GM19397 (cell line): ENCODE measurements around the gene TENM3.

Experiments
- ATAC-seq: cut with Tn5 transposase; IDR thresholded peaks from one replicate; pipeline ENCODE4 v1.9.1; 2021; ENCODE audit warnings: mild to moderate bottlenecking, moderate library complexity; ENCODE audit not compliant: unreplicated experiment

Gene TENM3

DNA sequence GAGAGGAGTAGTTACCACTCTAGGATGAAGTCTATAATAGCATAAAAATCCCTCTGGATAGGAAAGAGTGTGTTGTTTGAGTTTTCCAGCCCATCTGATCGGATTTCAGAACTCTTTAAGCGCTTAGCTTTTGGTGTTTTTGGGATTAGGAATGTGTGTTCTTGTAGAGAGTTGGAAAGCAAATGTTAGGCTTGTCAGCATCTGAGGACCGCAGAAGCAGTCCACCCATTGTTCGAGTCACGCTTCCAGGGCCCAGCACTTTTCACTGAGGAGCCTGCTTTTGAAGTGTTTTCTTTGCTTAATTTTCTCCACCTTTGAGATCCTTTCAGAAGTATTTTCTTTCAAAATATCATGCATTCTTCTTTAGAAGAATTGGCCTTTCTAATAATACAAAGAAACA is 306.2 kb downstream of the TENM3 start:
- ATAC-seq: no peak

DNA sequence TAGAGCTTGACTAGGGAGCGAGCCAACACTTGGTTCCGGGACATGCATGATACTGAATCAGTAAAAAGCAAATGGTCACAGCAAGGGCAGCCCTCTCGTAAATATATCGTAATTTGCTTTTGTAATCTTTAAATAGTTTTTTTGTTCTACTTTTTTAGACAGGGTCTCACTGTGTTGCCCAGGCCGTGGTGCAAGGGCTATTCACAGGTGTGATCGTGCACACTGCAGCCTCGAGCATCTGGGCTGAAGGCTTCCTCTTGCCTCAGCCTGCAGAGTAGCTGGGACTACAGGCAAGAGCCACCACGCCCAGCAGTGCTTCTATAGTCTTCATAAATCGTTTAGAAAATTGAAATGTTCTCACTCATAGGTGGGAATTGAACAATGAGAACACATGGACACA is 309.7 kb downstream of the TENM3 start:
- no peak for ATAC-seq

DNA sequence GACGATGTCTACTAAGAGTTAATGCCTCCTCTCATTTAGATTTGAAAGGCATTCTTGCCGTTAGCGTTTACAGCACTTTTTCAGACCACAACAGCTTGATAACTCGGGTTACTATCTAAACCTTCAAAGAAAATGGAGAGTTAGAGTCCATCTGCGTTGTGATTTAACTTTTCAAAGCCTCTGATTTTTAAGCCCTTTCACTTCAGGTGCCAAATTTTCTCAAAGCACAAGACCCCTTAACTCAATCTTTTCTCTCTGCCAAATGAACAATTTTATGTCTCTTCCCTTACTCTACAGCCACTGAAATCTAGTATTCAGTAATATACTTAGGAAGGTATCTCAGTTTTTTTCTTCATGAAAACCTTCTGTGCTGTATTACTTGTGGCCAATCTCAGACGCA is 310.5 kb downstream of the TENM3 start:
- no peak for ATAC-seq

DNA sequence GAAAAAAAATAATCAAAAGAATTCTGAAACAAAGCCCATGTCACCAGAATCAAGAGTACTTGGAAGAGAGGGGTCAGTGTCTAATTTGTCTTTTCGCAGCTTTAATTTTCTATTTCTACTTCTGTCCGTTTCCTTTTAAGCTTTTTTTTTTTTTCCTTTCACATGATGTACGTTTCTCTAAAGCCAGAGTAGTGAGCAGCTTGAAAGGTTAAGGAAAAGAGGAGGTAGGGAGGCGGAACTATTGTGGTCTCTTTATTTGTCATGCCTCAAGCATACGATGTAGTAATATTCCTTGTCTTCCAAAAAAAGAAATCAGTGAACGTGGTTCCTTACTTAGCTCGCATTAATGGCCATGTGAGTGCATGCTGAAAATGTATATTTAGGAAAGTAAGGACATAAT is 311.5 kb downstream of the TENM3 start:
- ATAC-seq: no peak

DNA sequence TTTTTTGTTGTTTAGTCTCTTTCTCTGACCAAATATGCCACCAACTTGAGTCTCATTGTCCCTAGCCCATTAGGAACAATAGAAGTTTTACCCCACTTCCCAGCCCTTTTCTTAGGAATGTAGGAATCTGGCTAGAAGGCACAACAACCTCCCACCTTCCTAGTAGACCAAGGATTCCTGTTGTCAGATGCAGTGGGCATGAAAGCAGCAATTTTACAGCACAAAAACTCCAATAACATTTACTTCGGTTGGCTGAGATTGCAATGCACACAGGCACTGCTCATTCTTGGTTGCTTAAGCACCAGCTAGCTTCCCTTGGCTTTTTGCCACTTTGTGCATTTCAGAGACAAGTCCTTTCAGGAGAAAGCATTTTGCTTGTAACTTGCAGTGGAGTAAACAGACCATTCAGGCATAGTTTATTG is 312.8 kb downstream of the TENM3 start:
- ATAC-seq: no peak

DNA sequence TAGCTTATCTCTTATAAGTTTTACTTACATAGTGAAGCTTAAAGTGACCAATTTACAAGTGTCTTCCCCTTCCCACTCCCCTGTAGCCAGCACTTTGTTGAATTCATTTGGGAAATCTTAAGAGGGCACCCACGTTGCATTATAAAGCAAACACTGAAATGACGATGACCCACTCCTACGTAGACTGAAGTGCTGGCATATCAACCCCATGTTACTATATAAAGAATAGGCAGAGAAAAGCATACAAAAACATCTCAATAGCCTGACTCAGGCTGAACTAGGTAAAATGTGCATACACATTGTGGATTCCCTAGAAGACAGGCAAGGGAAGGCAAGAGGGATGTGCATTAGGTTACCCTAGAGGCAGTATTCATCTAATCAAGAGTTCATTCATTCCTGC is 313.4 kb downstream of the TENM3 start:
- no peak for ATAC-seq

DNA sequence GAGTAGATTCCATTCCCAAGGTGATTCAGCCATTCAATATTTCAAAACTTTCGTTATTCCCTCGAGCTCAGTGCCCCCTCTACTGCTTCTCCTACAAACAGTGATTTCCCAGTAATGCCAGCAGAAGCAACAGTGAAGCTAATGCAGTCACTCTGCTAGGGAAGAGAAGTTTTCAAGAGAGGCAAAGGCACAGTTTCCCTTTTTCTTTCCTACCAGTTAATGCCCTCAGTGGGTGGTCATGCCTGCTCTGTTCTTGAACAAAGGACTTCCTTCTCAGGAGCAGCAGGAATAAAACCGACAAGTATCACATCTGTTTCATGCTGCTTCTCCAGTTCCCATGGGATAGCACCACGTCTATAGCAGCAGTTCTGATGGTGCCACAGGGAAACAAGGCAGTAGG is 317.2 kb downstream of the TENM3 start:
- ATAC-seq: no peak

DNA sequence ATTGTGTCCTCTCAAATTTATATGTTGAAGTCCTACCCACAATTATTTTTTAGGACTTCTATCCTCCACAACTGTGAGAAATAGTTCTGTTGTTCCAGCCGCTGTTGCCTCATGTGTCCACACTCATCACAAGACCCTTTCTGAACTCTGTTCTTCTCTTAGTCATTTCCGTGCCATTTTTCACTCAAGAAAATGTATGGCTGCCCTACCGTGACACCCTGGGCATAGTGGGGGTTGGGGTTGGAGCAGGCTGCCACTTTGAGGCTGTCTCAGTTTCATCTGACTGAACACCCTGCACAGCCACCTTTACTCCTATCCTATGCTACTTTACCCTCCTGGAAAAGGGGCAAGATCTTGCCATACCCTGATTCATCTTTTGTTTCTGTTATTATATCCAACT is 319.1 kb downstream of the TENM3 start:
- ATAC-seq: no peak

DNA sequence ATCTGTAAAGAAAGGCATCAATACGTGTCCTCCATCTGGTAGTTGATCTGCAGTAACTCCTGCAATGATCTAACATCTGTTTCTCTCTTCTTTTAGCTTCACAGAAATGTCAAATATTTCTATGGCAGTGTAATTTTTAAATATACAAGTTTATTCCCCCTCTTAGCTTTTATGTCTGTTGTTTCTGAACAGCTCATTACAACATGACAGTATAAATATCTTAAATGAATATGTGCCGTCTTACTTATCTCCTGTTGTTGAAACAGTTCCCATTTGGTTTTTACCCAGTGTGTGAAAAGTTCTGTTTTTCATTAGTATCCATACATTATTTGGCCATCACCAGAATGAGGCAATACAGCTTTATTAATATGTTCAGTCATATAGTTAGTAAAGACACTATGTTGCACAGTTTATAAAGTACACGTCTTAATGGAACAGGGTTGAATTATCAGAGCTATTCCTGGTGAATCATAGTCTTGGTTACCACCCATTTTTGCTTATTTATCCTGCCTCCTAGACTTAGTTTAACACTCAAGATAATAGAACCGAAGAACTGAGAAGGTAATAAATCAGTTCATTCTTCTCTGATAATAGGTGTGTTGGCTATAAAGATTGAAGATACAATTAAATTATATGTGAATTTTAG is 321.6 kb downstream of the TENM3 start:
- ATAC-seq: no peak

DNA sequence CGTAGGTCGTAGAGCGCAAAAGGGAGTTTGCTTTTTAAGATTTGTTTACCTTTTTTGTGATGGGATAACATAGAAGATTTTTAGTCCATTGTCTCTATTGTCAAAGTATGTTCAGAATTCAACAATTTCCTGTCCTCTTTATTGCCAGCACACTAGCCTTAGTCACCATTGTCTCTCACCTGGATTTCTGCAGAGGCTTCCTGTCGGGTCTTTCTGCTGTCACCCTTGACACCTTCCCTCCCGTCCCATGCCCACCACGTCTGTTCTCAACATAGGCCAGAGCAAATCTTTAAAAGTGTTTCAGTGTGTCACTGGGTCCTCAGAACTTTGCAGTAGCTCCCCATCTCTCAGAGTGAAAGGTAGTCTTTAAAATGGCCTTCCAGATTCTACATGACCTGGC is 323.9 kb downstream of the TENM3 start:
- ATAC-seq: no peak

DNA sequence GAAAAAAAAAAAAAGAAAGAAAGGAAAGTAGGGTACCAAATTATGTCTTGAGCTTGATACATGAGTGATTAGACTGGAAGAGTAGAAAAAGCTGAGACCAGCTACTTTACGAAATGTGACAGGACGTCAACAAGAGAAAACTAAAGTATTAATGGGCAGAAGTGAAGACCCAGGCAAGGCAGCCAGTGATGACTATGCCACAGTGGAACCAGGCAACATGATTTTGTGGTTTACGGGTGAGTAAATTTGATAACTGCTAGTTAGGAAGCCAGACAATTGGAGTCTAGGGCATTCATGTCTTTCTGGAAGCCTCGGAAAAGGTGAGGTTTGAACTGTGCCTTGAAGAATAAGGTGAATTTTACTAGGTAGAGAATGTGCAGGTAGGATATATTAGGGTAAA is 326.4 kb downstream of the TENM3 start:
- no peak for ATAC-seq

DNA sequence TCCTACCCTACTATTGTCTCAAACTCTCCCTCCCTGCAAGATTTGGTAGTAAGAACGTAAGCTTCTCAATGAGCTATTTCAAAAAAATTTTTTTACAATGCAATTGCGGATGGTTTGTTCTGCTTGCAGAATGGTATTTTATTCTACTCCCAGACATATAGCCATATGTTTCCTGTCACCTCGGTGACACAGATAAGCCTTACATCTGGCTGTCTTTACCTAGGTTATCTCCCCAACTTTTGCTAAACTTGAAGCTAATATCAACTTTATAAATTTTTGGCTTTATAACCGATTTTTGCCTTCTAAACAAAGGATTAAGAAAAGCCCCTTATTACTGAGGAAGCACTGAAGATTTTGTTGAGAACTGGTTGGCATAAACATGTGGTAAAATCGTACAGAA is 331.5 kb downstream of the TENM3 start:
- ATAC-seq: no peak

DNA sequence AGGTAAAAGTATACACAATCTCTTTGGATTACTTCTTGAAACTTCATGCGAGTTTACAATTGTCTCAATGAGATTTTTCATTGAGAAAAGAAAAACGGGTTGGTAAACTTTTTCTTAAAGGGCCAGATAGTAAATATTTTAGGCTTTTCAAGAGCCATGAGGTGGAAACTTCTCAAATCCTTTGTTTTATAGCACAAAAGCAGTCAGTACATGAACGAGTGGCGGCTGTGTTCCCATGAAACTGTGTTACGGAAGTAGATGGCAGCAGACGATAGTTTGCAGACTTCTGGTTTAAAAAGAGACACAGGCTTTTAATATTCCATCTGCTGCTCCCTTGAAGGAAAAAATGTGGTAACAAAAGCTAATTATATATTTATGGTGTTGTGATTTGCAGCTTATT is 332.0 kb downstream of the TENM3 start:
- no peak for ATAC-seq

DNA sequence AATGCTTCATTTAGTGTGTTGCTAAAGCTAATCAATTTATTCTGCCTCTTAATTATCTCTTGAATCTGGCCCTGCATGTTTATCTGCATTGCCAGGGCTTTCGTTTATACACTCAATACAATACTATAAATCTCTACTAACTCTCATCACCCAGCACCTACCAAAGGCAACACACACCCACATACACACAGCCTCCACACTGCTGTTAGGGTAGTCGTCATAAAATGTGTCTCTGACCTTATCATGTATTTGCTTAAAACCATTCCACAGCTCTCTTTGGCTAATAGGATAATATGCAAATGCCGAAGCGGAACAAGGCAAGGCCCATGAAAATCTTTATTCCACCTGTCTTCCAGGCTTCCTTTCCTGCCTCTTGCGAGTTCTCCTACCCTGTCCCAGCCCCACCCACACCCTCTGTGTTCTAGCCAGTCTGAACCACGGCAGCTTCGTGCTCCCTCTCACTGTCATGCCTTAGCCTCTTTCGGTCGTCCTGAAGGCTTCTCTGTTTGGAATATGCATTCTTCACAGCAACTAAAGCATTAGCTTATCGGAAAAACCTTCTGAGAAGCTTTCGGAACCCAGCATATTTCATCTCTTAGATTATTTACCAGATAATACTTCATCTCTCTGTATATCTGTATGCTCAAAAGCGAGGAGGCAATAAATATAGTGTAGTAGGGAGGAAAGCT is 333.5 kb downstream of the TENM3 start:
- ATAC-seq: no peak

DNA sequence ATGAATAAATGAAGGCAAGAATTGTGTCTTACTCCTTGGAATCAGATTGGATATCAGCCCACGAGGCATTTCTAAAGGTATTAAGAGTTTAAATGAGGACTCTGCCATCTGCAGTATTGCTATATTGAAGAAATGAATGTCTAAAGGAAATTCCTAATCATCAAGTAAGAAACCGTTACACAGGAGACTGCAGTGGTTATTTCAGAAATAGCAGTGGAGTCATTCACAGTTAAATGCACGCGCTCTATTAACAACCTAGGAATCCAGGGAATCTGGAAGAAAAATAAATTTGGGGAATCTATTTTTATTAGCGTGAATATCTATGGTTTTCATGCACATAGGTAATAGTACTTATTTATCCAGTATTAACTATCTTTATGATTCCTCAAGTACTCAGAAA is 334.2 kb downstream of the TENM3 start:
- ATAC-seq: no peak

DNA sequence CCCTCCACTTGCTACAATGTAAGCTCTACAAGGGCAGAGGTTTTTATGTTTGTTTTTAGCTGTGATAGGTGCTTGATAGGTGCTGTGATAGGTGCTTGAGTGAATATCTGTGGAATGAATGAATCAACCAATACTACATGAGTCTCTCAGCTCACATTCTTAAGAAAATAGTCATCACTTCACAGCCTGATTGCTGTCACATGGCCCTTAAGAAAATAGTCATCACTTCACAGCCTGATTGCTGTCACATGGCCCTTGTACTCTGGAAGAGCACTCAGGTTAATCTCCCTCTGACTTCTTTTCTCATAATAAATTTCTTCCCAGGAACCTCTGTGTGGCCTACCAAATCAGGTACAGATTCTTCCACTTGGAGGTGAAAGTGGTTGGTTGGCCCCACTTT is 335.2 kb downstream of the TENM3 start:
- no peak for ATAC-seq

DNA sequence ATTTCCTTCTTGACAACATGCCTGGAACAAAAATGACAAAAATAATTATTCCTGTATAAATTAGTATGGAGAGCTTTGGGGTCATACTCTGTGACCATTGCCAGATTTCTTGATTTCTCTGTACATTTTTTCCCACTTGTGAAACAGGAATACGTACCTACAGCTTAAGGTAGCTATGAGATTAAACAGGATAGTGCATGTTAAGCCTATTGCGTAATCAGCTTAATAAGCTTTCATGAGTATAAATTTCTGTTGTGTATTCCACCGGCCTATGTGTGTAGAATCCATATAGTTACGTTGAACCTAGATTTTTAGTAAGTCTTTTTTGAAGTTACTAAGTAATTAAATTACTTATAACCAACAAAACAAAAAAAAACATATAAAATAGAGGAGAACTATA is 339.0 kb downstream of the TENM3 start:
- no peak for ATAC-seq

DNA sequence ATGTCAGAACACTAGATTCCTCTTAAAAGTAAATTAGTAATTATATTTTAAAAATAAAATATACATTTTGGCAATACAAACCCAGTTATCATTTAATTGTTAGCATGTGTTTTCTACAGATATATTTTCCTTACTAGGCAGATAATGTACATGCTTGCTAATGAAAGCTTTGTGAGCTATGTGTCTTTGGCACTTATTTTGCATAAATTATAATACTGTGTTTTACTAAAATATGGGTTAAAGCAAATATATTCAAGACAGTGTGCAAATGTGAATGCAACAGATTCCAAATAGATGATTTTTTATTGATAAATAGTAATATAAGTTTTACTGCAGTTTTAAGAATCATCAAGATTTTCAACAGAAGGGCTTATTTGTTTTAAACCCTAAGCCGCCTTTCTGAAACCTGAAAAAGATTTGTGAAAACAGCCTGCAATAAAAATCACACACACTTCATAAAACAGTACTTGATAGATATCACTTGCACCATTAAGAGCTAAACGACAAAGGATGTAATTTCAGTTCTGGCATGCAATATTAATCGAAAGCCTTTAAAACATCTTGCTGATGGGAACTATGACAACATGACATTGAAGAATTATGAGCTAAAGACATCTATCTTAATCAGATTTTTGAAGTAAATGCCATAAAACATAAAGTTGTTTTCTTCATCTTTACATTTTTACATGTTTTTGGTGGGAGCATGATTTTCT is 340.7 kb downstream of the TENM3 start:
- no peak for ATAC-seq

DNA sequence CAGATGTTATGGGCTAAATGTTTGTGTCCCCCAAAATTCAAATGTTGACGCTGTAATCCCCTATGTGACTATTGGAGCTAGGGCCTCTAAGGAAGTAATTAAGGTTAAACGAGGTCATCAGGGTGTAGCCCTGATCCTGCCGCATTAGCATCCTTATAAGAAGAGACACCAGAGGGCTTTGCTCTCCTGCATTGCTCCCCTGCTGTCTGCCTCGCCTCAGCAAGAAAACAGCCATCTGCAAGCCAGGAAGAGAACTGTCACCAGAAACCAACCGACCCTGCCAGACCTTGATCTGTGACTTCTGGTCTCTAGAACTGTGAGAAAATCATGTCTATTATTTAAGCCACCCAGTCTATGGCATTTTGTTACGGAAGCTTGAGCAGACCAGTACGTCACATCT is 342.1 kb downstream of the TENM3 start:
- no peak for ATAC-seq

DNA sequence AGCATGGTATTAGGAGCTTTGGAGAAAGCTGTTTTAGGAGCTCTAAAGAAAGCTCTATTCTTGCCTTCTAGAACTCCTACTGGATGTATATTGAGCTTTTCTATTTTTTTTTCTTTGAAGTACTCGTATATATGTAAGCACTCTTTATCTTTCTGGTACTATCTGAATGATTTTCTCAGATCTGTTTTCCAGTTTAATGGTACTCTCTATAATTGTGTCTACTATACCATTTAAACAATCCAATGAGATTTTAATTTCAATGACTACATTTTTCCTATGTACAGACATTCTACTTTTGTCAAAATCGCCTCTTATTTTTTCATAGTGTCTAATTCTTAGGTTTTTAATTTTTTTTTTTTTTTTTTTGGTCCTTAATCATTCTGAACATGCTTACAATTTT is 345.9 kb downstream of the TENM3 start:
- no peak for ATAC-seq

DNA sequence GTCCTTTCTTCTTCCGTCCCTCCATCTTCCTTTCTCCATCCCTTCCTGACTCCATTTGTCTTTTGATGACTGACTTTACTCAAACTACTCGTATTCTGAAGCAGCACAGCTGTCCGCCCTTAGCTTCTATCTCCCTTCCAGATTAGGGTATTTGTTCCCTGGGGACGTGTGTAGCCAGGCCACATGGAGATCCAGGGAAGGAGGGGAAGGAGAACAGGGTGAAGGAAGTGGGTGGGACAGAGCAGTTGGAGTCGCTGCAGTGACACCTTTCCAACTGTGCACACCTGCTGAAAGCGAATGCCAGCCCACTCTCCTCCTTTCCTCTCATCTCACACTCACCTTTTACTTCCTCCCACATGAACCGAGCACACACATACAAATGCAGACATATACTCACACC is 350.2 kb downstream of the TENM3 start:
- no peak for ATAC-seq

DNA sequence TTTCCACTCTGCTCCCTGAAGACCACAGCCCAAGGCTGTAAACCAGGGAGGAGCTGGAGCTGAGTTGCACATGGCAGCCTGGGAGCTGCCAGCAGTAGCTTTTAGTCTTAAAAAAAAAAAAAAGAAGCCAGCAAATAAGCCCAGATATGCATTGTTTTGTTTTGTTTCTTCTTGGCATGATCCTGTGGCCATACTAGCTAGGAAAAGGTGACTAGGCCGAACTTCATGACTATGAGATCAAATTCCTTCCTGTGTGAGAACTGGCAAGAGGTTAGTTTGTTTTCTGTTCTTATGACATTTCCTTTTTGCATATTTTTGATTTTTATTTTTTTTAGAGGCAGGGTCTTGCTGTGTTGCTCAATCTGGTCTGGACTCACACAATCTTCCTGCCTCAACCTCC is 350.7 kb downstream of the TENM3 start:
- no peak for ATAC-seq
